ENCODE data around the gene ZBTB3. TPM values are rescaled to one million over a fixed set of nuclear protein-coding genes. Genes with fewer than 3 reads are reported as not detected.

ZBTB3 gene
- total RNA-seq, 1 experiment from 2014 or later = 82.3 TPM

GRCh38 chr11:62794201-62794775 is 40.3 kb upstream of the ZBTB3 start (continued):
- TF ChIP-seq E2F4 (CRISPR knock-in tag; IDR thresholded peaks at IDR 0.05; ENCODE audit: borderline replicate concordance, low read depth) (no peak), ZBTB43 (CRISPR knock-in tag; IDR thresholded peaks at IDR 0.05) (no peak), ZNF671 (CRISPR knock-in tag; IDR thresholded peaks at IDR 0.05) (no peak), USF2 (CRISPR knock-in tag; IDR thresholded peaks at IDR 0.05) (no peak), HMGA2 (CRISPR knock-in tag; IDR thresholded peaks at IDR 0.05) (no peak), CBFB (CRISPR knock-in tag; IDR thresholded peaks at IDR 0.05; ENCODE audit: low read depth) (no peak)

GRCh38 chr11:62792202-62792575 is 38.2 kb upstream of the ZBTB3 start:
- Mint-ChIP-seq H3K9me3 (no peaks in the 10 kb centered on the region), H3K4me3 (peak overlapping the region; percentile 91), H3K27ac (peak overlapping the region; percentile 93), H3K4me1 (peaks cover 30% of the 10 kb centered on the region), H3K27me3 (ENCODE audit: low read depth) (no peaks in the 10 kb centered on the region; the same call in 1 of the 2 replicates), H3K36me3 (peaks cover 59% of the 10 kb centered on the region)
- ATAC-seq (peak; percentile 8), DNase-seq (ENCODE audit: low spot score) (peak; percentile 38)
- CTCF ChIA-PET = interaction anchor here (0.6 to 0.7 kb wide), 3 partner anchors 31 to 1260 kb away, joined by 3 read pairs; partner anchors contain the start of genes LBHD1 and POLR2G
- TF ChIP-seq ZNF425 (CRISPR knock-in tag; conservative IDR thresholded peaks at IDR 0.05) (no peak), TEAD4 (CRISPR knock-in tag; IDR thresholded peaks at IDR 0.05) (no peak)
- POLR2A ChIA-PET = interaction anchor here (0.9 to 1.0 kb wide), 3 partner anchors 38 to 49 kb away, joined by 3 to 5 read pairs (median 3); partner anchors contain the start of genes STX5, TEX54 and ZBTB3

- H3K4me3 Mint-ChIP-seq = peak within 1 kb of the TSS; percentile 91
- H3K27ac Mint-ChIP-seq = peak within 1 kb of the TSS; percentile 96
- H3K4me1 Mint-ChIP-seq = peaks cover 30% of the 10 kb centered on the region
- no peaks in the 10 kb centered on the region for H3K9me3 Mint-ChIP-seq
- H3K27me3 Mint-ChIP-seq (ENCODE audit: low read depth) = no peaks in the 10 kb centered on the region; the same call in 1 of the 2 replicates
- ChIA-PET CTCF (interaction anchor here (0.6 to 1.5 kb wide), 3 partner anchors 38 to 1260 kb away, joined by 3 to 6 read pairs (median 3); partner anchors contain the start of genes LBHD1 and ZBTB3), POLR2A (interaction anchor here (0.7 to 1.0 kb wide), 5 partner anchors 38 to 568 kb away, joined by 3 to 5 read pairs (median 3); partner anchors contain the start of genes STX5, TEX54, TUT1 and ZBTB3)
- DNase-seq (ENCODE audit: low spot score) = peak; percentile 87
- peak; percentile 60 for ATAC-seq
- peaks cover 53% of the 10 kb centered on the region for H3K36me3 Mint-ChIP-seq
- TF ChIP-seq USF2 (CRISPR knock-in tag; IDR thresholded peaks at IDR 0.05) = no peak
- 0 out of 2 replicates have a peak, but pooled peaks have one; percentile 23 for TF ChIP-seq MLX (CRISPR knock-in tag; IDR thresholded peaks at IDR 0.05)
- TF ChIP-seq SMAD4 (CRISPR knock-in tag; IDR thresholded peaks at IDR 0.05) = no peak
- no peak for TF ChIP-seq ATF6 (CRISPR knock-in tag; IDR thresholded peaks at IDR 0.05)
- TF ChIP-seq ATF2 (CRISPR knock-in tag; IDR thresholded peaks at IDR 0.05; ENCODE audit: borderline replicate concordance, low read depth) = peak; percentile 48; the same call in 1 of the 2 replicates
- TF ChIP-seq FOXK1 (CRISPR knock-in tag; IDR thresholded peaks at IDR 0.05) = peak; percentile 81; the same call in 1 of the 2 replicates
- TF ChIP-seq GTF2I (CRISPR knock-in tag; conservative IDR thresholded peaks at IDR 0.05) = no peak
- TF ChIP-seq TEAD1 (CRISPR knock-in tag; IDR thresholded peaks at IDR 0.05) = peak; percentile 83
- no peak for TF ChIP-seq ZBTB21 (CRISPR knock-in tag; IDR thresholded peaks at IDR 0.05; ENCODE audit: borderline replicate concordance)
- TF ChIP-seq NR1H2 (CRISPR knock-in tag; IDR thresholded peaks at IDR 0.05) = no peak
These were observed 37.7 kb upstream of the ZBTB3 start, which contains the start of gene TMEM223 for GRCh38 chr11:62791501-62792201. Gene TMEM223 (minus strand): TSS chr11:62792006. CDS start chr11:62791994, 12 bp downstream.

Measured in WTC11 (cell line).